GM12878 (cell line): ENCODE measurements around the gene ESR1. TPM values are rescaled to one million over a fixed set of nuclear protein-coding genes. Genes with fewer than 3 reads are reported as not detected.

ENCODE experiments used
- ATAC-seq: fragments of 200-7000 bp; cut with Tn5 transposase; 3 replicates; pipeline ENCODE4 v1.9.1; 2020; ENCODE audit warnings: mild to moderate bottlenecking, moderate library complexity
- BruUV-seq: library from RNA; stranded (reverse); fragments of 400-500 nt; replicated peaks from 2 replicates; lab custom pipeline; 2021; lab: Mats Ljungman, UMichigan
- CTCF ChIA-PET: fragments of 300-600 bp; sonication (Branson Sonifier 250); formaldehyde crosslinking; extraction: SDS; loops from one replicate; lab custom pipeline; 2021; ENCODE audit warnings: inconsistent platforms; lab: Yijun Ruan, JAX
- POLR2A ChIA-PET: fragments of 350-600 bp; formaldehyde crosslinking; extraction: SDS; loops from one replicate; lab custom pipeline; 2021; ENCODE audit warnings: inconsistent platforms; lab: Charles Lee
- RAD21 ChIA-PET: fragments of 300-600 bp; sonication (Branson Sonifier 250); formaldehyde crosslinking; loops from one replicate; lab custom pipeline; 2023; ENCODE audit warnings: antibody characterized with exemption; ENCODE audit not compliant: unreplicated experiment; lab: Charles Lee
- SMC1A ChIA-PET: fragments of 300-600 bp; sonication (Branson Sonifier 250); formaldehyde crosslinking; loops from one replicate; lab custom pipeline; 2023; ENCODE audit not compliant: unreplicated experiment, uncharacterized antibody; lab: Charles Lee
- DNase-seq: peaks from one replicate; pipeline ENCODE4 v3.0.0-alpha.2; 2011; ENCODE audit warnings: low read depth, low spot score
- FAIRE-seq: peaks from 3 replicates; lab custom pipeline; 2011; peaks lifted over from hg19 to GRCh38; lab: Jason Lieb, UNC
- H2AFZ ChIP-seq: 2 replicates; pipeline ENCODE4 v1.6.0; 2011; ENCODE audit warnings: low read depth, low read length, control low read depth; ENCODE audit not compliant: control insufficient read depth
- H3K27ac ChIP-seq: 2 replicates; pipeline ENCODE4 v1.5.1; 2011; ENCODE audit warnings: control low read depth; ENCODE audit not compliant: control insufficient read depth, insufficient read depth
- H3K27me3 ChIP-seq, 2 experiments: replicated peaks in 1 of 2; 2 replicates each; pipeline versions ENCODE4 v1.6.0 to v1.6.1; 2011; ENCODE audit warnings: low read length in 1 of 2; ENCODE audit not compliant: control insufficient read depth in 2 of 2, insufficient read depth in 2 of 2
- H3K36me3 ChIP-seq, 2 experiments: 2 replicates each; pipeline ENCODE4 v1.5.1; 2011; ENCODE audit warnings: low read length in 1 of 2; ENCODE audit not compliant: control insufficient read depth in 2 of 2, insufficient read depth in 2 of 2
- H3K4me1 ChIP-seq: 2 replicates; pipeline ENCODE4 v1.6.1; 2011; ENCODE audit warnings: mild to moderate bottlenecking, low read length, moderate library complexity, mixed read lengths; ENCODE audit not compliant: control insufficient read depth, insufficient read depth
- H3K4me2 ChIP-seq: 2 replicates; pipeline ENCODE4 v1.6.0; 2011; ENCODE audit warnings: control low read depth; ENCODE audit not compliant: control insufficient read depth, insufficient read depth
- H3K4me3 ChIP-seq: fragments of 200-600 bp; sonication (generic); 2 replicates; pipeline ENCODE4 v1.5.1; 2016
- H3K79me2 ChIP-seq: 2 replicates; pipeline ENCODE4 v1.6.0; 2011; ENCODE audit warnings: low read length; ENCODE audit not compliant: control insufficient read depth, insufficient read depth
- H3K9ac ChIP-seq: 2 replicates; pipeline ENCODE4 v1.8.0; 2011; ENCODE audit warnings: low read length, control low read depth, mixed read lengths; ENCODE audit not compliant: control insufficient read depth, insufficient read depth
- H3K9me3 ChIP-seq: replicated peaks from 3 replicates; pipeline ENCODE4 v1.5.1; 2011; ENCODE audit warnings: mild to moderate bottlenecking, low read length; ENCODE audit not compliant: control insufficient read depth, insufficient read depth
- H4K20me1 ChIP-seq: 2 replicates; pipeline ENCODE4 v1.6.0; 2011; ENCODE audit not compliant: control insufficient read depth, insufficient read depth
- EGR1 ChIP-seq, 2 experiments: IDR thresholded peaks; 1 replicate in 1 of 2; 2 replicates in 1 of 2; pipeline ENCODE4 v1.6.1; 2011 to 2012; ENCODE audit warnings: low read depth in 2 of 2, low read length in 2 of 2, borderline replicate concordance in 1 of 2, mild to moderate bottlenecking in 1 of 2, moderate library complexity in 1 of 2
- HCFC1 ChIP-seq: fragments of 150-350 bp; IDR thresholded peaks from 2 replicates; pipeline ENCODE4 v1.6.1; 2014; ENCODE audit warnings: low read length
- JUNB ChIP-seq: IDR thresholded peaks from 2 replicates; pipeline ENCODE4 v1.6.1; 2016; ENCODE audit warnings: antibody characterized with exemption, mild to moderate bottlenecking
- NR2C2 ChIP-seq: IDR thresholded peaks from 2 replicates; pipeline ENCODE4 v1.6.1; 2011; ENCODE audit warnings: borderline replicate concordance, low read depth; ENCODE audit not compliant: control insufficient read depth, insufficient read length
- SMC3 ChIP-seq: IDR thresholded peaks from 2 replicates; pipeline ENCODE4 v1.6.1; 2011; ENCODE audit warnings: low read length, improper control_type of control experiment, borderline replicate concordance
- YY1 ChIP-seq: IDR thresholded peaks from 2 replicates; pipeline ENCODE4 v1.6.1; 2011; ENCODE audit warnings: low read depth, mild to moderate bottlenecking, low read length
- WGBS: methylation state at CpG from one replicate; pipeline ENCODE4 v1.1.6; 2016; ENCODE audit warnings: low lambda C conversion rate; ENCODE audit not compliant: insufficient replicate concordance, insufficient coverage; ENCODE audit errors: missing lambda C conversion rate; 5-methylcytosine and 5-hydroxymethylcytosine counted together
- in situ Hi-C: fragments of 300-500 bp; cut with MboI; formaldehyde crosslinking; loops from 9 replicates; pipeline ENCODE4 v1.14.3; 2018; ENCODE audit warnings: mixed read lengths
- intact Hi-C: fragments of 100-400 bp; cut with micrococcal nuclease; formaldehyde crosslinking; loops from one replicate; pipeline ENCODE4 v1.14.2; 2022; ENCODE audit not compliant: unreplicated experiment
- polyA plus RNA-seq, 11 experiments: library from polyadenylated mRNA; depleted of rRNA in 4 of 11; unstranded in 6 of 11; stranded (reverse) in 5 of 11; fragments of >200 nt; fragmentation: Nextera tagmentation in 4 of 11; fragmentation: Illumina TruSeq in 1 of 11; extraction: Ambion mirVana in 4 of 11; extraction: Trizol in 1 of 11; gene quantifications; 1 replicate in 1 of 11; 2 replicates in 10 of 11; pipeline versions ENCODE4 v1.2.1 to v1.2.3, GENCODE V29; 2011 to 2016; ENCODE audit warnings: inconsistent platforms in 2 of 11, missing spikeins in 2 of 11, low read depth in 1 of 11
- total RNA-seq, 4 experiments: library from RNA; depleted of rRNA in 3 of 4; stranded (reverse); fragments of >200 nt in 3 of 4; fragmentation: Illumina TruSeq in 1 of 4; extraction: Trizol in 1 of 4; gene quantifications; 2 replicates each; pipeline versions ENCODE4 v1.2.1 to v1.2.3, GENCODE V29; 2013 to 2021
- TF ChIP-seq, protein P1 (sequence below): fragments of 450-650 bp; IDR thresholded peaks from 2 replicates; pipeline ENCODE4 v1.6.1; 2017; ENCODE audit warnings: mild to moderate bottlenecking

ESR1 gene
- total and polyA plus RNA-seq, 10 of the 15 experiments (the other 5 are each of a cell fraction or from before 2014, with no cell fraction given) = 0.03 to 0.51 (median 0.21) TPM; not detected in 4

DNA sequence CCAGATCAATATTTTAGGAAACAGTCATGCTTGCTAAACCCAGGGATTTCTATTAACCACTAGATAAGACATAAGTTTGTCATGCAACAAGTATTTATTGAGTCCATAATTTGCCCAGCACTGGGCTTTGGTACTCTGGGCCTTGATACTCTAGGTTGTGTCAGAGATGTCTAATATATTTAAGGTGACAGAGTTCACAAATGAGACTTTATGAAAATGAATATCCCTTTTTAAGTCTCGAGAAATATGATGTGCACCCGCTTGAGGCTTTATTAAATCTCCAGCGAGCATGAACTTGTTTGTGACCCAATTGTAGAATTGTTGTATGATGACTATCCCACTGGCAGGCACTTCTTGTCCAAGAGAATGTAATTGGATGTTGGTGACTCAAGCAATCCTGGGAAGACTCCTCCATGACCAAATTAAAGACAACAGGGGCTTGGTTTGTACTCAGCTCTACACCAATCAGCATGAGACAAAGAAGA, 109.2 kb downstream of the ESR1 start:
- no peaks in the 10 kb centered on the region for H3K79me2 ChIP-seq
- intact Hi-C loops = no loop called here
- no peaks in the 10 kb centered on the region for H4K20me1 ChIP-seq
- POLR2A ChIA-PET = no interaction called here
- H3K9me3 ChIP-seq = no peaks in the 10 kb centered on the region
- TF ChIP-seq HCFC1 (no peak), YY1 (no peak), JUNB (no peak), NR2C2 (no peak), SMC3 (no peak), EGR1 (IDR thresholded peaks at IDR 0.05; ENCODE audit: borderline replicate concordance in 1 of 2, low read depth in 2 of 2, low read length in 2 of 2) (no peak)
- TF ChIP-seq, protein P1, sequence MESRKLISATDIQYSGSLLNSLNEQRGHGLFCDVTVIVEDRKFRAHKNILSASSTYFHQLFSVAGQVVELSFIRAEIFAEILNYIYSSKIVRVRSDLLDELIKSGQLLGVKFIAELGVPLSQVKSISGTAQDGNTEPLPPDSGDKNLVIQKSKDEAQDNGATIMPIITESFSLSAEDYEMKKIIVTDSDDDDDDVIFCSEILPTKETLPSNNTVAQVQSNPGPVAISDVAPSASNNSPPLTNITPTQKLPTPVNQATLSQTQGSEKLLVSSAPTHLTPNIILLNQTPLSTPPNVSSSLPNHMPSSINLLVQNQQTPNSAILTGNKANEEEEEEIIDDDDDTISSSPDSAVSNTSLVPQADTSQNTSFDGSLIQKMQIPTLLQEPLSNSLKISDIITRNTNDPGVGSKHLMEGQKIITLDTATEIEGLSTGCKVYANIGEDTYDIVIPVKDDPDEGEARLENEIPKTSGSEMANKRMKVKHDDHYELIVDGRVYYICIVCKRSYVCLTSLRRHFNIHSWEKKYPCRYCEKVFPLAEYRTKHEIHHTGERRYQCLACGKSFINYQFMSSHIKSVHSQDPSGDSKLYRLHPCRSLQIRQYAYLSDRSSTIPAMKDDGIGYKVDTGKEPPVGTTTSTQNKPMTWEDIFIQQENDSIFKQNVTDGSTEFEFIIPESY = no peak
- TF ChIP-seq, all 136 proteins: peak for 0
- no peaks in the 10 kb centered on the region for H3K4me1 ChIP-seq
- ChIA-PET SMC1A (interaction anchor here (1.2 kb wide), 1 partner anchor 10 kb away, joined by 3 read pairs; no protein-coding TSS in a partner anchor), CTCF (no interaction called here), RAD21 (no interaction called here)
- no peak overlapping the region for H3K9ac ChIP-seq
- BruUV-seq = no TSS peak
- ATAC-seq (no peak), FAIRE-seq (no peak), DNase-seq (no peak)
- H3K27ac ChIP-seq = no peak overlapping the region
- H3K36me3 ChIP-seq = no peaks in the 10 kb centered on the region
- in situ Hi-C loops = no loop called here
- H2AFZ ChIP-seq = no peak overlapping the region
- no peaks in the 10 kb centered on the region for H3K27me3 ChIP-seq
- no peak overlapping the region for H3K4me3 ChIP-seq
- WGBS = 2% methylated on average over 3 of the region's 3 CpGs
- no peak overlapping the region for H3K4me2 ChIP-seq
